Glomerular endothelial cell (primary cell): ENCODE data around the gene PPP1R37. TPM values are rescaled to one million over a fixed set of nuclear protein-coding genes. Genes with fewer than 3 reads are reported as not detected.

ENCODE experiments used
- DNase-seq: peaks from one replicate; pipeline ENCODE4 v3.0.0-alpha.2; 2011; ENCODE audit warnings: low read depth, low spot score; ENCODE audit errors: extremely low read depth
- total RNA-seq: library from RNA; depleted of rRNA; stranded (reverse); fragments of >200 nt; gene quantifications from 2 replicates; pipeline ENCODE4 v1.2.3, GENCODE V29; 2015

The PPP1R37 gene
- total RNA-seq, 1 donor from 2014 or later = 44.7 TPM

DNA sequence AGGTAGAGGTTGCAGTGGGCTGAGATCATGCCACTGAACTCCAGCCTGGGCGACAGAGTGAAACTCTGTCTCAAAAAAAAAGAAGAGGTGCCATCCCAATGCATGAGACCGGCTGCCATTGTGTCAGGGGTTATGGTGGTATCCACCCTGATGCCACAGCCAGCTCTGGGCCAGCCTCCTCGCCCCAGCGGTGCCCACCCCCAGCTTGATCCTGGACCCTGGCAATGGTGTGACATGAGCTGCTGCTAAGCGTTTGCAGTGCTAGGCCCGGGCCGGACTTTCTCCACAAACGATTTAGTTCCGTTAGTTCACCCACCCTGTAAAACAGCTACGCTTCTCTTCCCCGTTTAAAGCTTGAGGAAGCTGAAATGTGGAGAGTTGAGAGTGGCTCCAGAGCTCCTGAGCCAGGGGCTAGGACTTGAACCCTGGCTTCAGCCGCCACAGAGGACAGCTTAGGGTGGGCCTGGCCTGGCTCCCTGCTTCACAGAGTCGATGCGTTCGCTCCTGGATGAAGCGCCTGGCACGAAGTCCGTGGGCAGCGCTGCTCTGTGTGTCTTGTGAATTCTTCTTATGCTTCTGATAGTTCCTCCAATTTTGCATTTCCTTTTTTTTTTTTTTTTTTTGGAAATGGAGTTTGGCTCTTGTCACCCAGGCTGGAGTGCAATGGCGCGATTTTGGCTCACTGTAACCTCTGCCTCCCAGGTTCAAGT is 42.4 kb downstream of the PPP1R37 start:
- no peak for DNase-seq

DNA sequence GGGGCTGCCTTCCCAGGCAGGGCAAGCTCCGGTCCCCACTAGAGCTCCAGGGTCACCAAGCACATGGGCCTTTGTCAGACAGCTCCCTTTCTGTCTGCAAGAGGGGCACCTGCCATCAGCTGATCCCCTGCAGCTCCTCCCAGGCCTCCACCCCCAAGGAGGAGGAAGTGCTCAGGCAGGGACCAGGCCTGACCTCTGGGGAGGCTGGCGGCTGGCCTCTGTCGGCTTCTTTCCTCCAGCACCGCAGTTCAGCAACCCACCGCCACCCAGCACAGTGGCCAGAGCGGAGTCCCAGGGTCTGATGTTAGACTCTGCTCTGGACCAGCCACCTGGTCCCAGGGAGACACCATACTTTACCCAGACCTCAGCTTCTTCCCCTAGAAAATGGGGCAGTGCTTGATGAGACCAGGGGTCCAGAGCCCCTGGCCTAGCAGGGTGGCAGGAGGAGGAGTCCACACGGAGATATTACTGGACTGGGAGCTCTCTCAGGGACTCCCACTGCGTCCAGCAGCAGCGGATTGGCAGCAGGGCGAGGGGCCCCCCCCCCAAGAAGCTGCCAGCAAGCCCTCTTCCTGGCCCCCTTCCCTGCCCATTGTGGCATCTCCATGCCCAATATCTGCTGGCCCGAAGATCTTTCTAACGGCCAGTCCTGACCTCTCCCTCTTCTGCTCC is 43.7 kb downstream of the PPP1R37 start:
- no peak for DNase-seq

DNA sequence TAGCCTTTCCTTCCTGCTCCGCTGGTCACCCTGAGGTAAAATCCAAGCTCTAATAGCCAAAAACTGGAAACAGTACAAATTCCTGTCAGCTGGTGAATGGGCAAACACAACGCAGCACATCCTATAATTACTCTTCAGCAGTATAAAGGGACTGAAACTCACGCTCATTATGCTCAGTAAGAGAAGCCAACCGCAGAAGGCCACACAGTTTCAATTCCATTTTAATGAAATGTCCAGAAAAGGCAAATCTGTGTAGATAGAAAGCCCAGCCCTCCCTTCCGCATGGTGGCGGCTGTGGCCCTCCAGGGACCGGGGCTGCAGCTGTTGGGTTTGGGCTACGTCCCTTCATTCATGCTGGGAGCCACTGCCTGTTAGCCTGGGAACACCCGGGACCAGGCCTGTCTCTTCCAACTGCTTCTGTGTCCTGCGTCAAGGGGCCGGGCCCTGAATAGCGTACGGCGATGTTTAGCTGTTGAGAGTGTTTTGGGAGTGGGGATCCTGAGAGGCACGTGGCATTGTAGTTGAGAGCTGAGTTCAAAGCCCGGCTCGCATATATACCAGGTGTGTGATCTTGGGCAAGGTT is 44.3 kb downstream of the PPP1R37 start:
- no peak for DNase-seq

DNA sequence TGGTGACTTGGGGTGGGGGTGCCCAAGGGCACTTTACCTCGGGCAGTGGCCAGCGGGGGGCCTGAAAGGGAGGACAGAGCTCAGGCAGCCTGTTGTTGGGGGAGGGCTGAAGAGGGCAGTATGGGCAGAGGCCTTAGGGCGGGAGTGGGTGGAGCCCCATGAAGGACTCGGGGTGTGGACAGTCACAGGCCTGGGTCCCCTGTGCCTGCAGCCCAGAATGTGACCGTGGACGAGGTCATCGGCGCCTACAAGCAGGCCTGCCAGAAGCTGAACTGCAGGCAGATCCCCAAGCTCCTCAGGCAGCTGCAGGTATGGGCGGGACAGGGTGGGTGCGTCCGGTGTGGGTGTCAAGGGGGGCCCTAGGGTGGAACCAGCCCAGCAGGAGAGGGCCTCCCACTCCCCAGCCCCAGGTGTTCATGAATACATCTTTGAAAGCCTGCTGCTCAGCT is 45.3 kb downstream of the PPP1R37 start:
- no peak for DNase-seq

DNA sequence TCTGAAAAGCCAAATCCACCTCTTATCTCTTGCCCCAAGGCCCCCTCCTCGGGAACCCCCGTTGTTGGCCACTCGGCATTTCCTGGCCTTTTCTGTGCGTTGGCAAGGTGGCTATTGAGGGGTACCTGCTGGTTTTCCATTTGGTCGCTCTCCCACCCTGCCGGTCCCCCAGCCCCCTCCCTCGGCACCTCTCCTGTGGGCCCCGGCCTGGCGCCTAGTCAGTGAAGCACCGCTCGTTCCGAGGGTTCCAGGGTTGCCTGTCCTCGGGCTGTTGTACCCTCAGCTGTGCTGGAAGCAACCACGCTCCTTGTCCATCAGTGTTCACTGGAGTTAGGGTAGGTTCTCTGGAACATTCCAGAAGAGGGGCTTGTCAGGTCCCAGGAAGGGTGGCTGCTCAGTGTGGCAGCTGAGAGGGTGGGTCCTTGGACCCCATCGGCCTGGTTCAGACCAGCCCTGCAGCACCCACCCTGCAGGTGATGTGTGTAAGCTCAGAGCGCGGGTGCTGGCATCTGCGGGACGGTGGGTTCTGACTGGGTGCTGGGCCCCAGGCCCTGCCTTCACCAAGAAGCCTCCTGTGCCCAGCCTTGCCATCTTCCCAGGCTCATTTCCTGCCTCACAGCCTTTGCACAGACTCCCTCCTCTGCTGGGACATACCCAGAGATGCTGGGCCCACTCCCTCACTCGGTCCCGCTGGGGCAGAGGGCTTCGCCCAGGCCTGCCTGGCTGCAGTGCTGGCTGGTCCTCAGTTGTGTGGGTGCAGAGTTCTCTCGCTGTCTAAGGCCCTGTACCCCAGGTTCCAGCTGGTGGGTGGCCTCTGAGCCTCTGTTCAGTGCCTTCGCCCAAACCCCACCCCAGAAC is 46.5 kb downstream of the PPP1R37 start:
- no peak for DNase-seq

DNA sequence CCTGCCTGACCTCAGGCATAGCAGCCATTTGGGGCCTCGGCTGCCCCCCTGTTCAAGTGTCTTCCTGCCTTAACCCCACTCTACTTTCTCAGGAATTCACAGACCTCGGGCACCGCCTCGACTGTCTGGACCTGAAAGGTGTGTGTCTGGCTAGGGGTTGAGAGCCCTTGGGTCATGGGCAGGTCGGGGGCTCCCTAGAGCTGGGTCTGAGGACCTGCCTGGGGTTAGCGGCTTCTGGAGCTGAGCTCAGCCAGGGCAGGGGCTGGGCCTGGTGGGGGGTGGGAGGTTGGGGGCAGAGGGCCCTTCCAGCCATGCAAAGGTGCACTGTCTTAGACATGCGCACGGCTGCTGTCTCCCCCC is 47.1 kb downstream of the PPP1R37 start:
- DNase-seq = no peak

DNA sequence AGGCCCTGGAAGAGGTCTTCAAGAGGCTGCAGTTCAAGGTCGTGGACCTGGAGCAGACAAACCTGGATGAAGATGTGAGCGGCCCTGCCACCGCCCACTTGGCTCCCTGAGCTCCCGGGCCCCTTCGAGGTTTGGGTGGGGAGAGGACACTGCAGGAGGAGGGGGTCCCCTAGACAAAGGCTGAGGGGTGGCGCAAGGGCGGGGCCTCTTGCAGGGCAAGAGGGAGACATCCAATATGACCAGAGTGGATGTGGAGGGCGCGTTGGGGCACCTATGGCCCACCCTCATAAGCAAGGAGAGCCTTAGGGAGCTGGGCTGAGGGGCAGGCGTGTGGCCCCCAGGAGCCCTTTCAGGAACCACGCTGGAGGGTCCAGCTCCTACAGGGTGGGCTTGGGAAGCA is 47.6 kb downstream of the PPP1R37 start:
- DNase-seq = no peak

DNA sequence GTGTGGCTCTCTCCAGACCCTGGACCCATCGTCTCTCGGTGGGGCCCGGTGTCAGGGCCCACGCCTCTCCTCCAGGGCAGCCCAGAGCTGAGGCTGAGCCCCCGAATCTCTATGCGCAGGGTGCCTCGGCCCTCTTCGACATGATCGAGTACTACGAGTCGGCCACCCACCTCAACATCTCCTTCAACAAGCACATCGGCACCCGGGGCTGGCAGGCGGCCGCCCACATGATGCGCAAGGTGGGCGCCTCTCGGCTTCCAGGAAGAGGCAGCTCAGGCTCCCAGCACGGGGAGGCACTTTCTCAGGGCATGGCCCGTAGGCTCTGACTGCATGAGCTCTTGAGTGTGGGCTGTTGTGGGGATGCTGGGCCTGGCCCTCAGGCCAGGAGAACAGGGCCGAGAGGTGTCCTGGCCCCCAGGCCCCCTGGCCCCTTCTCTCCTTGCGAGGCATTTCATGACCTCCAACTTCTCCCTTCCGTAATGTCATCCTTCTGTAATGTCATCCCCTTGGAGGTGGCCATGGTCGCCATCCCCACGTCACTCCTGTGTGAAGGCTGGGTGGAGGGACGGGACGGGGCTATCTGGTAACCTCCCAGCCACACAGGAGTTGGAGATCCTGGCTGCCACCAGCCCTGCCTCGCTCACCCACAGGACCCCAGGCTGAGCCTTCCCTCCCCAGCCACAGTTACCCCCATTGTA is 48.4 kb downstream of the PPP1R37 start:
- no peak for DNase-seq

DNA sequence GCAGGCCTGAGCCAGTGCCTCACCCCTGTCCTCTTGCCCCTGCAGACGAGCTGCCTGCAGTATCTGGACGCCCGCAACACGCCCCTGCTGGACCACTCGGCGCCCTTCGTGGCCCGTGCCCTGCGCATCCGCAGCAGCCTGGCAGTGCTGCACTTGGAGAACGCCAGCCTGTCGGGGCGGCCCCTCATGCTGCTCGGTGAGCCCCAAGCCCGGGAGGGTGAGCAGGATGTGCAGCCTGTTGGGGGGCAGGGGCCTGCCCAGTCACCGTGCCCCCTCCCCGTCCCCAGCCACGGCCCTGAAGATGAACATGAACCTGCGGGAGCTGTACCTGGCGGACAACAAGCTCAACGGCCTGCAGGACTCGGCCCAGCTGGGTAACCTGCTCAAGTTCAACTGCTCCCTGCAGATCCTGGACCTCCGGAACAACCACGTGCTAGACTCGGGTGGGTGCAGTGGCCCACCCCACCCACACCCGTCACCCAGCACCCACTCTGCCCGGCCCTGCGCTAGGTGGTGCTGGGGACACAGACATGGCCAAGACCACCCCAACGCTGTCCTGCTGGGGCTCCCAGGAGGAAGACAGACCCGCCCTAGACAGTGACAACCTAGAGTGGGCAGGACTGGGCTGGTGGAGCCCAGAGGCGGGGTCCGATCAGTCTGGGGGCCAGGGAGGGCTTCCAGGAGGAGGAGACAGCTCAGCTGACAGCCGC is 49.2 kb downstream of the PPP1R37 start:
- no peak for DNase-seq

DNA sequence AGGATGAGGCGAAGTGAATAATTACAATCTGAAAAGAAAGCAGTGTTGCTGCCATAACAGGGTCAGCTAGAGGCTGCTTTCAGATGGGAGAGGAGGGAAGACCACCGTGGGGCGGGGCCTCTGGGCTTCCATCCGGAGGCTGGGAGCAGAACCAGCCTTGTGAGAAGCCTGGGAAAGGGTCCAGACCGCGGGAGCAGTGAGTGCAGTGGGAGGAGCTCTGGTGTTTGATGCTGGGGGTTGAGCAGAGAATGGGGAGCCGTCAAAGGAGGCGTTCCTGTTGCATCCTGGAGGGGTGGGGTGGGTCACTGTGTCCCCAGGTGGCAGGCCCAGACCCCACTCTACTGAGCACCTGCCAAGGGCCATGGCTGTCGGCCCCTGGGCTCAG is 49.7 kb downstream of the PPP1R37 start:
- no peak for DNase-seq

DNA sequence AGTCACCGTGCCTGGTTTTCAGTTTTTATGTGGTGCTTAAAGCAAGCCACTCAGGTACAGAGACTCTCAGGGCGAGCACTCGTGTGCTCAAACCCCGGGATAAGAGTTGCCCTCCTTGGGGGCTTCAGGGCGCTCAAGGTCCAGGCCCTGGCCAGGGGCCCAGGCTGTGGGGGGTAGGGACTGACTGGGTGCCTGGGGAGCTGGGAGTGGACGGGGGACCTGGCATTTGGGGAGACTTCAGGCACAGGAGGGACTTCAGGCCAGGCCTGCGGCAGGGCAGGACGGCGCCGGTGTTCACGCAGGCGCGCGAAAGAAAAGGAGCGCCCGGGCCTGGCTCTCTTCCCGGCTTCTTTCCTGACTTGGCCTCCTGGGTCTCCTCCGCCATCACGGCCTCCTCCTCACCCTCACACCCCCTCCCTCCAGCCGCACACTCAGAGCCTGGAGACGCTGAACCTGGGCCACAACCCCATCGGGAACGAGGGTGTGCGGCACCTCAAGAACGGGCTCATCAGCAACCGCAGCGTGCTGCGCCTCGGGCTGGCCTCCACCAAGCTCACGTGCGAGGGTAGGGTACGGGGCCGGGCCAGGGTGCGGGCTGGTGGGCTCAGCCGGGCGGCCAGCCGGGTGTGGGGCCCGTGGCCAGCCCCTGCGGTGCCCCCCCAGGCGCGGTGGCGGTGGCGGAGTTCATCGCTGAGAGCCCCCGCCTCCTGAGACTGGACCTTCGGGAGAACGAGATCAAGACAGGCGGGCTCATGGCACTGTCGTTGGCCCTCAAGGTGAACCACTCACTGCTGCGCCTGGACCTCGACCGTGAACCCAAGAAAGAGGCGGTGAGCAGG is 51.7 kb downstream of the PPP1R37 start:
- no peak for DNase-seq

DNA sequence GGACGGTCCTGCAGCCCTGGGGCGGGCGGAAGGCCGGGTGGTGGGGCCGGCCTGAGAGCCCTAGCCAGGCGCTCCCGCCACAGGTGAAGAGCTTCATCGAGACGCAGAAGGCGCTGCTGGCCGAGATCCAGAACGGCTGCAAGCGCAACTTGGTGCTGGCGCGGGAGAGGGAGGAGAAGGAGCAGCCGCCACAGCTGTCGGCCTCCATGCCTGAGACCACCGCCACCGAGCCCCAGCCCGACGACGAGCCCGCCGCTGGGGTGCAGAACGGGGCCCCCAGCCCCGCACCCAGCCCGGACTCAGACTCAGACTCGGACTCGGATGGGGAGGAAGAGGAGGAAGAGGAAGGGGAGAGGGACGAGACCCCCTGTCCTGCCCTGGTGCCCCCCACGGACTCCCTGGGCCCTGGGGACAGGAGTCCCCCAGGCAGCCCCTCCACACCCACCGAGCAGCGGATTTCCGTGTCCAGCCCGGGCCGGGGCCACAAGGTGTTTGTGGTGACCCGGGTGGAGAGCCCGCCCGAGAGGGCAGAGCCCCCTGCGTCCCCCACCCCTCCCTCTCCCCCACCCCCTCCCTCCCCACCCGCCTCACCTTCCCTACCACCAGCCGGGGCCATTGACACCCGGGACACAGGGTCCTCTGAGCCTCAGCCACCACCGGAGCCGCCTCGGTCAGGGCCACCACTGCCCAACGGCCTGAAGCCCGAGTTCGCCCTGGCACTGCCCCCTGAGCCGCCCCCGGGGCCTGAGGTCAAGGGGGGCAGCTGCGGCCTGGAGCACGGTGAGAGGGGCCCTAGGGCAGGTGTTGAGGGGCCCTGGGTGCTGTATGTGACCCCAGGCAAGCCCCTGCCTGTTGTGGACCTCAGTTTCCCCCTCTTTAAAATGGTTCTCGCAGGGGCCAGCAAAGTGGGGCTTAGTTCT is 52.6 kb downstream of the PPP1R37 start:
- DNase-seq = no peak

DNA sequence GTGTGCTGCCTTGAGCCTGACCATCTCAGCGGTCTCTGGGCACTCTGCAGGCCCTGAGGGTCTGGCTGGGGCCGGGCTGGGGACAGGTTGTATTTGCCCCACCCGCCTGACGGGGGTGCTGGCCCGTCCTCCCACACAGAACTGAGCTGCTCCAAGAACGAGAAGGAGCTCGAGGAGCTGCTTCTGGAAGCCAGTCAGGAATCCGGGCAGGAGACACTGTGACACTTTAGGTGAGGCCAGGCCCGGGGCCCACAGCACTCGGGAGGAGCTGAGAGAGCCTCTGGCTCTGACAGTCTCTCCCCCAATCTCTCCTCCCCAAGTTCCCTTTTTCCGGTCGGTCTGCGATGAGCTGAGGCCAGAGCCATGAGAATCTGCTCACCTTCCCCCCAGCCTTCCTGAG is 53.3 kb downstream of the PPP1R37 start:
- DNase-seq = no peak

DNA sequence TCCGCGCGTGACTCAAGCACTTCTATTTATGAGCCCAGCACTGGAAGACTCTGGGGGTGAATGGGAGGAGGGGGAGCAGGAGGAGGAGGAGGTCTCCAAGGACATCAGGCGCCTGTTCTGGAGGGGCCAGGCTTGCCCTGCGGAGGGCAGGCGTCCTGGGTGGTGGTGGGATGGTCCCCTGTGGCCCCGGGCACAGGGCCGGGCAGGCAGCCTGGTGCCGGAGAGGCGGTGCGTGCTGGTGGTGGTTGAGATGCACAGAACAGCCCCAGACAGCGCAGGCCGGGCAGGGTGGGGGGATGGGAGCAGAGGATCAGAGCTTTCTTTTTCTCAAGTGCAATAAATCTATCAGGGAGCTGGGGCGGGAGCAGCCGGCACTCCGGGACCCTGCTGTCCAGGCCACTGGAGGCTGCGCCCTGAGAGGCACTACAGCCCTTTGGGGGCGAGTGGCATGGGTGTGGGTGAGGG is 53.8 kb downstream of the PPP1R37 start:
- DNase-seq = no peak

DNA sequence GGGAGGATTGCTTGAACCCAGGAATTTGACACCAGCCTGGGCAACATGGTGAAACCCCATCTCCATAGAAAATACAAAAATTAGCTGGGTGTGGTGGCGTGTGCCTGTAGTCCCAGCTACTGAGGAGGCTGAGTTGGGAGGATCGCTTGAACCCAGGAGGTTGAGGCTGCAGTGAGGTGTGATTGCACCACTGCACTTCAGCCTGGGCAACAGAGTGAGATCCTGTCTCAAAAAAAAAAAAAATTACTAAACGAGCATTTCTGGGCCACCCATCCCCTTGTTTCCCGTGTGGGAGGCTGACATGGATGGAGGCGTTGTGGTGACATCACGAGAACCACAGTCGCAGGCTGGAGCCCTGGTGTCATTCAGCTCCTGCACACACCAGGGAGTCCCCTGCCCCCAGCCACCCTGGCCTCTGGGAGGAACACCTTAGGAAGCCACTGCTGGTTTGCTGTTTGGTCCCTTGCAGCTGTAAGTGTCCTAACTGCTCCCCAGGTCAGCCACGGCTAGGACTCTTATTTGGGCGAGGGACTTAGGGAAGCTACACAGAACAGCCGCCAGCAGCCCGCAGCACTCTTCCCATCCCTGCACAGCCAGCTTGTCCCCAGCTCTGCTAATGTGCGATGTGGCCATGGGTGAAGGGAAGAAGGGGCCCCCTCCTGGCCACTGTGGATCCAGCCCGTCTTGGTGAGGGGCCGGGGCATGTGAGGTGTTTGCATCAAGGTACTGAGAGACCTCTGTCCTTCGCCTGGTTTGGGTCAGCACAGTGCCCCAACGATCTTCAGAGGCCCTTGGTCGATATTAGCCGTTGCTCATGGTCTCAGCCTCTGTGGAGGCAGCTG is 55.1 kb downstream of the PPP1R37 start:
- no peak for DNase-seq

DNA sequence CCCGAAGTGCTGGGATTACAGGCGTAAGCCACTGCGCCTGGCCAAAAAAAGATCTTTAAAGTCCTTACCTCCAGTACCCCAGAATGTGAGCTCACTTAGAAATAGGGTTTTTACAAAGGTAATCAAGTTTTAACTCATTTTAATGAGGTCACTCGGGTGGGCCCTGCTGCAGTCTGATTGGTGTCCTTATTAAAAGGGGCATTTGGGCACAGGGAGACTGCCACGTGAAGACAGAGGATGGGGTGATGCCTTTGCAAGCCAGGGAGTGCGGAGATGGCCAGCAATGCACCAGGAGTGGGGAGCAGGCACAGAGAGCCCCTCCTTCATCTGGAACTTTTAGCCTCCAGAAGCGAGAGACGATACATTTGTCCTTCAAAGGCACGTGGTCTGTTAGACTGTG is 56.1 kb downstream of the PPP1R37 start:
- DNase-seq = no peak

DNA sequence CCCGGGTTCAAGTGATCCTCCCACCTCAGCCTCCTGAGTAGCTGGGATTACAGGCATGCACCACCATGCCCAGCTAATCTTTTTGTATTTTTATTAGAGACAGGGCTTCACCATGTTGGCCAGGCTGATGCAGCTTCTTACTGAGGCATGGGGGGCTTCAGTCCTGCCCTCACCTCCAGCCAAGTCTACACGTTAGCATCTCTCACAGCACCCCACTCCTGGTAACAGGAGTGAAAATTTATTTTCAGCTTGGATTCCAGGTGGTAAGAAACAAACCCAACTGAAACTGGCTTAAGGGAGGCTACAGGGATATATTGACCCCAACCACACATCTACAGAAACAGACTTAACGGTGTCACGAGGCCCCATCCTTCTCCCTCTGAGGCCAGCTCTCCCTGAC is 57.2 kb downstream of the PPP1R37 start:
- DNase-seq = no peak
